ENCODE measurements around the gene PXDN. TPM values are rescaled to one million over a fixed set of nuclear protein-coding genes. Genes with fewer than 3 reads are reported as not detected.
"Not testable (repeated sequence)": the region's sequence is repeated elsewhere in the genome, so short reads cannot be mapped to it uniquely, and the experiment has no call there.

Gene PXDN
- total RNA-seq, 1 experiment from 2014 or later, result 146 TPM

DNA sequence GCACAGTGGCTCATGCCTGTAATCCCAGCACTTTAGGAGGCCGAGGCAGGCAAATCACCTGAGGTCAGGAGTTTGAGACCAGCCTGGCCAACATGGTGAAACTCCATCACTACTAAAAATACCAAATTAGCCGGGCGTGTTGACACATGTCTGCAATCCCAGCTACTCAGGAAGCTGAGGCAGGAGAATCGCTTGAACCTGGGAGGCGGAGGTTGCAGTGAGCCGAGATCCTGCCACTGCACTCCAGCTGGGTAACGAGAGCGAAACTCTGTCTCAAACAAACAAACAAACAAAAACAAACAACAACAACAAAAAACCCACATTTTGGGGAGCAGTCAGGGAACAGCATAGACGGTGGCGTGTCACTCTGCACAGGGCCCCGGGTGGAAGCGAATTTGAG is 12.8 kb upstream of the PXDN start:
- ATAC-seq, result not testable (repeated sequence)
- peaks cover 36% of the 10 kb centered on the region for H3K36me3 Mint-ChIP-seq
- CTCF ChIA-PET, result interaction anchor here (2.3 kb wide), 1 partner anchor 13 kb away, joined by 10 read pairs; no protein-coding TSS in a partner anchor

DNA sequence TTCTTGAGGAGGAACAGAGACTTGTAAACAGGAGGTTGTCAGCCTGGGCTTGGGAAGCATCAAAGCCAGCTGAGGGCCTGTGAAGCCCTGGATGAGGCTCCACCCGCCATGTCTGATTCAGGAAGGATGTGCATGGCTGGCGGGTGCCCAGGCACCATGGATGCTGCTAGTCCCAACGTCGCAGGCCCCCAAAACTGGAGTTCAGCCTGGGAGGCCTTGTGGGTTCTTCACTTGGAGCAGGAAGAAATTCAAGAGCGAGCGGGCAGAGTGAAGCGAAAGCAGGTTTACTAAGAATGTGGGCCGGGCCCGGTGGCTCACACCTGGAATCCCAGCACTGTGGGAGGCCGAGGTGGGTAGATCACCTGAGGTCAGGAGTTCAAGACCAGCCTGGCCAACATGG is 12.1 kb upstream of the PXDN start:
- Mint-ChIP-seq H3K4me1 (no peaks in the 10 kb centered on the region; the same call in 1 of the 2 replicates), H3K4me3 (no peak overlapping the region), H3K9me3 (peaks cover 57% of the 10 kb centered on the region), H3K27ac (no peak overlapping the region), H3K36me3 (peaks cover 36% of the 10 kb centered on the region), H3K27me3 (ENCODE audit: low read depth) (peaks cover 25% of the 10 kb centered on the region)
- CTCF ChIA-PET, result interaction anchor here (1.0 kb wide), 1 partner anchor 10 kb away, joined by 3 read pairs; no protein-coding TSS in a partner anchor
- ATAC-seq (no peak), DNase-seq (ENCODE audit: low spot score) (no peak)
- TF ChIP-seq, protein P1, sequence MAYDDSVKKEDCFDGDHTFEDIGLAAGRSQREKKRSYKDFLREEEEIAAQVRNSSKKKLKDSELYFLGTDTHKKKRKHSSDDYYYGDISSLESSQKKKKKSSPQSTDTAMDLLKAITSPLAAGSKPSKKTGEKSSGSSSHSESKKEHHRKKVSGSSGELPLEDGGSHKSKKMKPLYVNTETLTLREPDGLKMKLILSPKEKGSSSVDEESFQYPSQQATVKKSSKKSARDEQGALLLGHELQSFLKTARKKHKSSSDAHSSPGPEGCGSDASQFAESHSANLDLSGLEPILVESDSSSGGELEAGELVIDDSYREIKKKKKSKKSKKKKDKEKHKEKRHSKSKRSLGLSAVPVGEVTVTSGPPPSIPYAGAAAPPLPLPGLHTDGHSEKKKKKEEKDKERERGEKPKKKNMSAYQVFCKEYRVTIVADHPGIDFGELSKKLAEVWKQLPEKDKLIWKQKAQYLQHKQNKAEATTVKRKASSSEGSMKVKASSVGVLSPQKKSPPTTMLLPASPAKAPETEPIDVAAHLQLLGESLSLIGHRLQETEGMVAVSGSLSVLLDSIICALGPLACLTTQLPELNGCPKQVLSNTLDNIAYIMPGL (CRISPR knock-in tag; IDR thresholded peaks at IDR 0.05), result no peak
- TF ChIP-seq, protein P2, sequence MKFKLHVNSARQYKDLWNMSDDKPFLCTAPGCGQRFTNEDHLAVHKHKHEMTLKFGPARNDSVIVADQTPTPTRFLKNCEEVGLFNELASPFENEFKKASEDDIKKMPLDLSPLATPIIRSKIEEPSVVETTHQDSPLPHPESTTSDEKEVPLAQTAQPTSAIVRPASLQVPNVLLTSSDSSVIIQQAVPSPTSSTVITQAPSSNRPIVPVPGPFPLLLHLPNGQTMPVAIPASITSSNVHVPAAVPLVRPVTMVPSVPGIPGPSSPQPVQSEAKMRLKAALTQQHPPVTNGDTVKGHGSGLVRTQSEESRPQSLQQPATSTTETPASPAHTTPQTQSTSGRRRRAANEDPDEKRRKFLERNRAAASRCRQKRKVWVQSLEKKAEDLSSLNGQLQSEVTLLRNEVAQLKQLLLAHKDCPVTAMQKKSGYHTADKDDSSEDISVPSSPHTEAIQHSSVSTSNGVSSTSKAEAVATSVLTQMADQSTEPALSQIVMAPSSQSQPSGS (CRISPR knock-in tag; IDR thresholded peaks at IDR 0.05; ENCODE audit: borderline replicate concordance, low read depth), result no peak
- no peak for TF ChIP-seq TEAD1 (CRISPR knock-in tag; IDR thresholded peaks at IDR 0.05)
- no peak for TF ChIP-seq NR2C2 (CRISPR knock-in tag; IDR thresholded peaks at IDR 0.05)
- TF ChIP-seq EMX1 (CRISPR knock-in tag; IDR thresholded peaks at IDR 0.05), result no peak
- TF ChIP-seq NFATC4 (CRISPR knock-in tag; IDR thresholded peaks at IDR 0.05), result no peak
- no peak for TF ChIP-seq TP53 (CRISPR knock-in tag; IDR thresholded peaks at IDR 0.05)
- TF ChIP-seq, protein P3, sequence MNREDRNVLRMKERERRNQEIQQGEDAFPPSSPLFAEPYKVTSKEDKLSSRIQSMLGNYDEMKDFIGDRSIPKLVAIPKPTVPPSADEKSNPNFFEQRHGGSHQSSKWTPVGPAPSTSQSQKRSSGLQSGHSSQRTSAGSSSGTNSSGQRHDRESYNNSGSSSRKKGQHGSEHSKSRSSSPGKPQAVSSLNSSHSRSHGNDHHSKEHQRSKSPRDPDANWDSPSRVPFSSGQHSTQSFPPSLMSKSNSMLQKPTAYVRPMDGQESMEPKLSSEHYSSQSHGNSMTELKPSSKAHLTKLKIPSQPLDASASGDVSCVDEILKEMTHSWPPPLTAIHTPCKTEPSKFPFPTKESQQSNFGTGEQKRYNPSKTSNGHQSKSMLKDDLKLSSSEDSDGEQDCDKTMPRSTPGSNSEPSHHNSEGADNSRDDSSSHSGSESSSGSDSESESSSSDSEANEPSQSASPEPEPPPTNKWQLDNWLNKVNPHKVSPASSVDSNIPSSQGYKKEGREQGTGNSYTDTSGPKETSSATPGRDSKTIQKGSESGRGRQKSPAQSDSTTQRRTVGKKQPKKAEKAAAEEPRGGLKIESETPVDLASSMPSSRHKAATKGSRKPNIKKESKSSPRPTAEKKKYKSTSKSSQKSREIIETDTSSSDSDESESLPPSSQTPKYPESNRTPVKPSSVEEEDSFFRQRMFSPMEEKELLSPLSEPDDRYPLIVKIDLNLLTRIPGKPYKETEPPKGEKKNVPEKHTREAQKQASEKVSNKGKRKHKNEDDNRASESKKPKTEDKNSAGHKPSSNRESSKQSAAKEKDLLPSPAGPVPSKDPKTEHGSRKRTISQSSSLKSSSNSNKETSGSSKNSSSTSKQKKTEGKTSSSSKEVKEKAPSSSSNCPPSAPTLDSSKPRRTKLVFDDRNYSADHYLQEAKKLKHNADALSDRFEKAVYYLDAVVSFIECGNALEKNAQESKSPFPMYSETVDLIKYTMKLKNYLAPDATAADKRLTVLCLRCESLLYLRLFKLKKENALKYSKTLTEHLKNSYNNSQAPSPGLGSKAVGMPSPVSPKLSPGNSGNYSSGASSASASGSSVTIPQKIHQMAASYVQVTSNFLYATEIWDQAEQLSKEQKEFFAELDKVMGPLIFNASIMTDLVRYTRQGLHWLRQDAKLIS (CRISPR knock-in tag; IDR thresholded peaks at IDR 0.05; ENCODE audit: borderline replicate concordance), result no peak
- TF ChIP-seq FOXK1 (CRISPR knock-in tag; IDR thresholded peaks at IDR 0.05), result no peak
- TF ChIP-seq, protein P4, sequence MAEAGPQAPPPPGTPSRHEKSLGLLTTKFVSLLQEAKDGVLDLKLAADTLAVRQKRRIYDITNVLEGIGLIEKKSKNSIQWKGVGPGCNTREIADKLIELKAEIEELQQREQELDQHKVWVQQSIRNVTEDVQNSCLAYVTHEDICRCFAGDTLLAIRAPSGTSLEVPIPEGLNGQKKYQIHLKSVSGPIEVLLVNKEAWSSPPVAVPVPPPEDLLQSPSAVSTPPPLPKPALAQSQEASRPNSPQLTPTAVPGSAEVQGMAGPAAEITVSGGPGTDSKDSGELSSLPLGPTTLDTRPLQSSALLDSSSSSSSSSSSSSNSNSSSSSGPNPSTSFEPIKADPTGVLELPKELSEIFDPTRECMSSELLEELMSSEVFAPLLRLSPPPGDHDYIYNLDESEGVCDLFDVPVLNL (CRISPR knock-in tag; IDR thresholded peaks at IDR 0.05; ENCODE audit: borderline replicate concordance, low read depth), result no peak
- TF ChIP-seq MXD4 (CRISPR knock-in tag; IDR thresholded peaks at IDR 0.05; ENCODE audit: borderline replicate concordance), result no peak
- TF ChIP-seq, protein P5, sequence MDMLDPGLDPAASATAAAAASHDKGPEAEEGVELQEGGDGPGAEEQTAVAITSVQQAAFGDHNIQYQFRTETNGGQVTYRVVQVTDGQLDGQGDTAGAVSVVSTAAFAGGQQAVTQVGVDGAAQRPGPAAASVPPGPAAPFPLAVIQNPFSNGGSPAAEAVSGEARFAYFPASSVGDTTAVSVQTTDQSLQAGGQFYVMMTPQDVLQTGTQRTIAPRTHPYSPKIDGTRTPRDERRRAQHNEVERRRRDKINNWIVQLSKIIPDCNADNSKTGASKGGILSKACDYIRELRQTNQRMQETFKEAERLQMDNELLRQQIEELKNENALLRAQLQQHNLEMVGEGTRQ (CRISPR knock-in tag; IDR thresholded peaks at IDR 0.05), result no peak
- no peak for TF ChIP-seq ZNF232 (CRISPR knock-in tag; IDR thresholded peaks at IDR 0.05)
- TF ChIP-seq NR3C1 (CRISPR knock-in tag; conservative IDR thresholded peaks at IDR 0.05; ENCODE audit: low read depth), result no peak
- no peak for TF ChIP-seq HMGA2 (CRISPR knock-in tag; IDR thresholded peaks at IDR 0.05)
- POLR2A ChIA-PET, result no interaction called here

More for the DNA sequence above, 12.8 kb upstream of the PXDN start:
- Mint-ChIP-seq H3K9me3 (peaks cover 57% of the 10 kb centered on the region), H3K27me3 (ENCODE audit: low read depth) (peaks cover 25% of the 10 kb centered on the region)
- H3K27ac Mint-ChIP-seq; POLR2A ChIA-PET; H3K4me3 Mint-ChIP-seq; H3K4me1 Mint-ChIP-seq; DNase-seq (ENCODE audit: low spot score): not testable (repeated sequence)
